Measurements from ENCODE around the gene SSBP4.

DNA sequence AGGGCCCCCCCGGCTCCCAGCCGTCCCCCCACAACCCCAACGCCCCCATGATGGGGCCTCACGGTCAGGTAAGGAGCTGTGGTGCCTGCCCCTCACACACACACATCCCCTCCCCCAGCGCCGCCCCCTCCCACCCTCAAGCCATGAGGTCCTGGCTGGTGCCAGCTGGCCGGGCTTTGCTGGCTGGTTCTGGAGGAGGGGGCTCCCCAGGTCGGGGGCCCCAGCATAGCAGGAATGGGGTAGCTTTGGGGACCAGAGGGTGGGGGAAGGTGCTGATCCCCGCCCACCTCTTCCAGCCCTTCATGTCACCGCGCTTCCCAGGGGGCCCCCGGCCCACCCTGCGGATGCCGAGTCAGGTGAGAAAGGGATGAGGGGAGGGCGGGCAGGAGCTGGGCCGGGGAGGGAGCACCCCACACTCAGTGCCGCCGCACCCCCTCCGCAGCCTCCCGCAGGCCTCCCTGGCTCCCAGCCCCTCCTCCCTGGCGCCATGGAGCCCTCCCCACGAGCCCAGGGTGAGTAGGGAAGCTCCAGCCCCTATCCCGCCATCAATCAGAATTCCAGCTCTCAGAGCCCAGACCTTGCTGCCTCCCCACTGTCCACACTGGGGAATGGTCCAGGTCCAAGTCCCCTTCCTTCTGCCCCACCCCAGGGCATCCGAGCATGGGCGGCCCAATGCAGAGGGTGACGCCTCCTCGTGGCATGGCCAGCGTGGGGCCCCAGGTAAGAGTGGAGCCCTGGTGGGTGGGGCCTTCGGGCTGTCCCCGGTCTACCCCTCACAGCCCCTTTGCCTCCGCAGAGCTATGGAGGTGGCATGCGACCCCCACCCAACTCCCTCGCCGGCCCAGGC lies 12.4 kb downstream of the SSBP4 start:
- TF ChIP-seq EZH2 (IDR thresholded peaks at IDR 0.05) (no peak), MAX (IDR thresholded peaks at IDR 0.05) (no peak), POLR2AphosphoS5 (IDR thresholded peaks at IDR 0.05; ENCODE audit: low read depth, low read length) (no peak), POLR2A (IDR thresholded peaks at IDR 0.05; ENCODE audit: borderline replicate concordance, extremely low read depth, insufficient read depth, insufficient read length) (no peak), TCF7L2 (IDR thresholded peaks at IDR 0.05; ENCODE audit: borderline replicate concordance, extremely low read depth, insufficient read depth, insufficient read length) (no peak), SIN3A (IDR thresholded peaks at IDR 0.05; ENCODE audit: low read depth) (no peak), JUND (IDR thresholded peaks at IDR 0.05) (no peak), SRF (IDR thresholded peaks at IDR 0.05; ENCODE audit: low read depth) (no peak)
- TF ChIP-seq, protein P1, sequence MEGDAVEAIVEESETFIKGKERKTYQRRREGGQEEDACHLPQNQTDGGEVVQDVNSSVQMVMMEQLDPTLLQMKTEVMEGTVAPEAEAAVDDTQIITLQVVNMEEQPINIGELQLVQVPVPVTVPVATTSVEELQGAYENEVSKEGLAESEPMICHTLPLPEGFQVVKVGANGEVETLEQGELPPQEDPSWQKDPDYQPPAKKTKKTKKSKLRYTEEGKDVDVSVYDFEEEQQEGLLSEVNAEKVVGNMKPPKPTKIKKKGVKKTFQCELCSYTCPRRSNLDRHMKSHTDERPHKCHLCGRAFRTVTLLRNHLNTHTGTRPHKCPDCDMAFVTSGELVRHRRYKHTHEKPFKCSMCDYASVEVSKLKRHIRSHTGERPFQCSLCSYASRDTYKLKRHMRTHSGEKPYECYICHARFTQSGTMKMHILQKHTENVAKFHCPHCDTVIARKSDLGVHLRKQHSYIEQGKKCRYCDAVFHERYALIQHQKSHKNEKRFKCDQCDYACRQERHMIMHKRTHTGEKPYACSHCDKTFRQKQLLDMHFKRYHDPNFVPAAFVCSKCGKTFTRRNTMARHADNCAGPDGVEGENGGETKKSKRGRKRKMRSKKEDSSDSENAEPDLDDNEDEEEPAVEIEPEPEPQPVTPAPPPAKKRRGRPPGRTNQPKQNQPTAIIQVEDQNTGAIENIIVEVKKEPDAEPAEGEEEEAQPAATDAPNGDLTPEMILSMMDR (IDR thresholded peaks at IDR 0.05 in 2 of 3, conservative IDR thresholded peaks at IDR 0.05 in 1 of 3; ENCODE audit: borderline replicate concordance in 1 of 3, insufficient read depth in 1 of 3, low read depth in 2 of 3, low read length in 2 of 3): no peak
- TF ChIP-seq, protein P2, sequence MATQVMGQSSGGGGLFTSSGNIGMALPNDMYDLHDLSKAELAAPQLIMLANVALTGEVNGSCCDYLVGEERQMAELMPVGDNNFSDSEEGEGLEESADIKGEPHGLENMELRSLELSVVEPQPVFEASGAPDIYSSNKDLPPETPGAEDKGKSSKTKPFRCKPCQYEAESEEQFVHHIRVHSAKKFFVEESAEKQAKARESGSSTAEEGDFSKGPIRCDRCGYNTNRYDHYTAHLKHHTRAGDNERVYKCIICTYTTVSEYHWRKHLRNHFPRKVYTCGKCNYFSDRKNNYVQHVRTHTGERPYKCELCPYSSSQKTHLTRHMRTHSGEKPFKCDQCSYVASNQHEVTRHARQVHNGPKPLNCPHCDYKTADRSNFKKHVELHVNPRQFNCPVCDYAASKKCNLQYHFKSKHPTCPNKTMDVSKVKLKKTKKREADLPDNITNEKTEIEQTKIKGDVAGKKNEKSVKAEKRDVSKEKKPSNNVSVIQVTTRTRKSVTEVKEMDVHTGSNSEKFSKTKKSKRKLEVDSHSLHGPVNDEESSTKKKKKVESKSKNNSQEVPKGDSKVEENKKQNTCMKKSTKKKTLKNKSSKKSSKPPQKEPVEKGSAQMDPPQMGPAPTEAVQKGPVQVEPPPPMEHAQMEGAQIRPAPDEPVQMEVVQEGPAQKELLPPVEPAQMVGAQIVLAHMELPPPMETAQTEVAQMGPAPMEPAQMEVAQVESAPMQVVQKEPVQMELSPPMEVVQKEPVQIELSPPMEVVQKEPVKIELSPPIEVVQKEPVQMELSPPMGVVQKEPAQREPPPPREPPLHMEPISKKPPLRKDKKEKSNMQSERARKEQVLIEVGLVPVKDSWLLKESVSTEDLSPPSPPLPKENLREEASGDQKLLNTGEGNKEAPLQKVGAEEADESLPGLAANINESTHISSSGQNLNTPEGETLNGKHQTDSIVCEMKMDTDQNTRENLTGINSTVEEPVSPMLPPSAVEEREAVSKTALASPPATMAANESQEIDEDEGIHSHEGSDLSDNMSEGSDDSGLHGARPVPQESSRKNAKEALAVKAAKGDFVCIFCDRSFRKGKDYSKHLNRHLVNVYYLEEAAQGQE (IDR thresholded peaks at IDR 0.05; ENCODE audit: low read depth): no peak
- TF ChIP-seq, protein P3, sequence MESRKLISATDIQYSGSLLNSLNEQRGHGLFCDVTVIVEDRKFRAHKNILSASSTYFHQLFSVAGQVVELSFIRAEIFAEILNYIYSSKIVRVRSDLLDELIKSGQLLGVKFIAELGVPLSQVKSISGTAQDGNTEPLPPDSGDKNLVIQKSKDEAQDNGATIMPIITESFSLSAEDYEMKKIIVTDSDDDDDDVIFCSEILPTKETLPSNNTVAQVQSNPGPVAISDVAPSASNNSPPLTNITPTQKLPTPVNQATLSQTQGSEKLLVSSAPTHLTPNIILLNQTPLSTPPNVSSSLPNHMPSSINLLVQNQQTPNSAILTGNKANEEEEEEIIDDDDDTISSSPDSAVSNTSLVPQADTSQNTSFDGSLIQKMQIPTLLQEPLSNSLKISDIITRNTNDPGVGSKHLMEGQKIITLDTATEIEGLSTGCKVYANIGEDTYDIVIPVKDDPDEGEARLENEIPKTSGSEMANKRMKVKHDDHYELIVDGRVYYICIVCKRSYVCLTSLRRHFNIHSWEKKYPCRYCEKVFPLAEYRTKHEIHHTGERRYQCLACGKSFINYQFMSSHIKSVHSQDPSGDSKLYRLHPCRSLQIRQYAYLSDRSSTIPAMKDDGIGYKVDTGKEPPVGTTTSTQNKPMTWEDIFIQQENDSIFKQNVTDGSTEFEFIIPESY (IDR thresholded peaks at IDR 0.05; ENCODE audit: extremely low read depth, insufficient replicate concordance, low read length): no peak

Measured in HCT116 (cell line).